AG10803 (cell line): Measurements from ENCODE around the gene TMEM178B.

Experiments
- DNase-seq: peaks from one replicate; pipeline ENCODE4 v3.0.0; 2010; ENCODE audit warnings: low read depth
- H3K4me3 ChIP-seq: 2 replicates; pipeline ENCODE4 v1.5.1; 2011; ENCODE audit warnings: mild to moderate bottlenecking, low read length, control low read depth
- CTCF ChIP-seq: conservative IDR thresholded peaks from 2 replicates; pipeline ENCODE4 v1.5.1; 2011; ENCODE audit warnings: mild to moderate bottlenecking, low read length, control low read depth, inconsistent platforms

TMEM178B gene

GRCh38 chr7:141251957-141252356, 178.1 kb downstream of the TMEM178B start:
- DNase-seq = no peak
- TF ChIP-seq CTCF = no peak
- H3K4me3 ChIP-seq = no peak overlapping the region

- TF ChIP-seq CTCF = no peak
These were observed 183.7 kb downstream of the TMEM178B start for GRCh38 chr7:141257597-141257996.

GRCh38 chr7:141258559-141258958, 184.7 kb downstream of the TMEM178B start:
- TF ChIP-seq CTCF = no peak
- H3K4me3 ChIP-seq = no peak overlapping the region
- DNase-seq = no peak

More at GRCh38 chr7:141257597-141257996, 183.7 kb downstream of the TMEM178B start:
- H3K4me3 ChIP-seq = no peak overlapping the region
- no peak for DNase-seq

GRCh38 chr7:141262101-141263090, 188.5 kb downstream of the TMEM178B start:
- no peak overlapping the region for H3K4me3 ChIP-seq
- TF ChIP-seq CTCF = no peak
- no peak for DNase-seq

- no peak for DNase-seq
- TF ChIP-seq CTCF = no peak
- H3K4me3 ChIP-seq = no peak overlapping the region
These were observed 189.6 kb downstream of the TMEM178B start for GRCh38 chr7:141263508-141263907.

GRCh38 chr7:141263983-141264382, 190.1 kb downstream of the TMEM178B start:
- TF ChIP-seq CTCF = no peak
- DNase-seq = no peak
- no peak overlapping the region for H3K4me3 ChIP-seq

- no peak for DNase-seq
- H3K4me3 ChIP-seq = no peak overlapping the region
- TF ChIP-seq CTCF = no peak
These were observed 190.6 kb downstream of the TMEM178B start for GRCh38 chr7:141264511-141264910.
